Sciatic nerve (tissue), 2 donors: ENCODE data around the gene MDFIC. TPM values are rescaled to one million over a fixed set of nuclear protein-coding genes. Genes with fewer than 3 reads are reported as not detected.

ENCODE experiments used
- ATAC-seq: fragments of 200-7000 bp; cut with Tn5 transposase; one replicate; pipeline ENCODE4 v1.9.1; 2020; ENCODE audit warnings: mild to moderate bottlenecking, moderate library complexity
- DNase-seq: peaks from one replicate; pipeline ENCODE4 v3.0.0-alpha.2; 2020; ENCODE audit warnings: low spot score
- intact Hi-C: fragments of 100-400 bp; cut with DNase I; formaldehyde crosslinking; loops from one replicate; pipeline ENCODE4 v1.14.2; 2022
- total RNA-seq: library from RNA; stranded (reverse); fragmentation: NEBNext Ultra II Directional; extraction: Animal tissue kit (Norgen Biotek cat#: 25700); gene quantifications from one replicate; pipeline ENCODE4 v1.2.1, GENCODE V29; 2021
- donor health status: DM: no; HTN: no; CAD: no.
- donor health status: DM: no; HTN: no; CAD: no.

Gene MDFIC
- total RNA-seq, 1 donor from 2014 or later = 60.7 TPM

GRCh38 chr7:115059321-115059720 is 137.4 kb downstream of the MDFIC start:
- DNase-seq (no peak), ATAC-seq (peak; percentile 81)
- intact Hi-C loops = no loop called here

- intact Hi-C loops = no loop called here
- DNase-seq (no peak), ATAC-seq (peak; percentile 67)
Observed at GRCh38 chr7:115060095-115060870, 138.4 kb downstream of the MDFIC start.

DNA sequence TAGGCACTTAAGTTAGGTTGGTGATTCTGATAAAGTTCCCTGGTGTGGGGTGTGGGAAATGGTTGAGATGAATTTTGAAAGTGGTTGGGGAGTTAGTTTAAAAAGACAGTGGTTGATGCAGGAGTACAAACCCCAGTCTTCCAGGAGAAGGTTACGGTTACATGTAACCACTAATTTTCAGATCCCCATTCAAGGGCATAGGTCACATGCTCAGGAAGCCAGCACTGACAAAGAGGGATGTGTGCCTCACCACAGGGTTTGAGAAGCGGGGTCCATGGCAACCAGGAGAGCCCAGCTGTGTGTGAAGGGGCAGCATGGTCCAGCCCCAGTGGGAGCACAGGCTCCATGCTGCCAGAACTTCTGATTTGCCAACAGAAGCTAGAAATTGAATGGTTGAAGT is 144.2 kb downstream of the MDFIC start:
- intact Hi-C loops = no loop called here
- DNase-seq (no peak), ATAC-seq (peak; percentile 76)

DNA sequence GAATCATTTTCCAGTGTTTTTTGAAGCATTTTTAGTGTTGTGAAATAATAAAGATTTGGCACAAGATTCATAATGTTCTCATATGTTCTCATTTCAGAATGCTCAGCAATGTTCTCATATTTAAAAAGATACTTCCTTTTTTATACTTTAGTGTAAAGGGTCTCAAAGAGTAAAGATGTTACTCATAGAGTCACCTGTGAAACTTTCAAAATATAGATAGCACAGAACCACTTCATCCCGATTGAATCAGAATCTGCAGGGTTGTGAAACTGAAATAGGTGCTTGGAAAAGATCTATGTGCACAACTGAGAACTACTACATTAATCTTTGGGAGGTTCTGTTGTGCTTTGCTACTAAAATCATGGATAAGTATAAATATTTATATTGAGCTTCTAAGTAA is 144.7 kb downstream of the MDFIC start:
- intact Hi-C loops = no loop called here
- no peak for ATAC-seq
- no peak for DNase-seq

GRCh38 chr7:115068220-115068619 is 146.3 kb downstream of the MDFIC start:
- intact Hi-C loops = no loop called here
- DNase-seq = no peak
- no peak for ATAC-seq
